Duodenal mucosa (tissue), 2 donors: ENCODE results near the gene UVRAG.
"Not testable (repeated sequence)": the region's sequence is repeated elsewhere in the genome, so short reads cannot be mapped to it uniquely, and the experiment has no call there.

Source experiments
- H3K27ac ChIP-seq: one replicate; pipeline ENCODE4 v1.7.0; 2013; ENCODE audit warnings: low read depth, low read length
- H3K27me3 ChIP-seq, 2 donors: one replicate each; pipeline ENCODE4 v1.7.0; 2013; ENCODE audit warnings: low read length in 2 of 2, control low read depth in 1 of 2; ENCODE audit not compliant: insufficient read depth in 2 of 2, control insufficient read depth in 1 of 2
- H3K36me3 ChIP-seq, 2 donors: one replicate each; pipeline ENCODE4 v1.7.0; 2013; ENCODE audit warnings: low read length in 2 of 2, control low read depth in 1 of 2; ENCODE audit not compliant: insufficient read depth in 2 of 2, control insufficient read depth in 1 of 2
- H3K4me1 ChIP-seq, 2 donors: one replicate each; pipeline ENCODE4 v1.7.0; 2013; ENCODE audit warnings: low read length in 2 of 2, control low read depth in 1 of 2; ENCODE audit not compliant: insufficient read depth in 2 of 2, control insufficient read depth in 1 of 2
- H3K4me3 ChIP-seq, 2 donors: one replicate each; pipeline ENCODE4 v1.7.0; 2013; ENCODE audit warnings: low read length in 2 of 2, low read depth in 1 of 2
- H3K9ac ChIP-seq, 2 donors: one replicate each; pipeline ENCODE4 v1.7.0; 2013; ENCODE audit warnings: low read length in 2 of 2, low read depth in 1 of 2
- H3K9me3 ChIP-seq, 2 donors: one replicate each; pipeline ENCODE4 v1.7.0; 2013; ENCODE audit warnings: low read length in 2 of 2, control low read depth in 1 of 2; ENCODE audit not compliant: control insufficient read depth in 1 of 2

Gene UVRAG

GRCh38 chr11:76069001-76069400, 254.0 kb downstream of the UVRAG start:
- H3K27me3 ChIP-seq = no peaks in the 10 kb centered on the region
- H3K27ac ChIP-seq = no peak overlapping the region
- H3K4me3 ChIP-seq = no peak overlapping the region
- H3K9ac ChIP-seq = no peak overlapping the region
- peaks cover 0 to 6% of the 10 kb centered on the region in 2 donors for H3K4me1 ChIP-seq
- peaks cover 0 to 16% of the 10 kb centered on the region in 2 donors for H3K36me3 ChIP-seq
- H3K9me3 ChIP-seq = no peaks in the 10 kb centered on the region

GRCh38 chr11:76071090-76071489, 256.1 kb downstream of the UVRAG start:
- Histone ChIP-seq H3K9me3 (no peaks in the 10 kb centered on the region), H3K4me1 (peaks cover 0 to 6% of the 10 kb centered on the region in 2 donors)

GRCh38 chr11:76073724-76074123, 258.7 kb downstream of the UVRAG start:
- Histone ChIP-seq H3K27me3 (no peaks in the 10 kb centered on the region), H3K4me3 (no peak overlapping the region), H3K27ac (no peak overlapping the region), H3K9me3 (no peaks in the 10 kb centered on the region), H3K36me3 (peaks cover 0 to 3% of the 10 kb centered on the region in 2 donors), H3K9ac (no peak overlapping the region), H3K4me1 (peaks cover 0 to 6% of the 10 kb centered on the region in 2 donors)

More at GRCh38 chr11:76071090-76071489, 256.1 kb downstream of the UVRAG start:
- Histone ChIP-seq H3K27me3 (no peaks in the 10 kb centered on the region), H3K9ac (no peak overlapping the region), H3K4me3 (no peak overlapping the region), H3K36me3 (peaks cover 0 to 11% of the 10 kb centered on the region in 2 donors), H3K27ac (no peak overlapping the region)

GRCh38 chr11:76074148-76075095, 259.4 kb downstream of the UVRAG start:
- no peak overlapping the region for H3K27ac ChIP-seq

GRCh38 chr11:76075716-76076115, 260.7 kb downstream of the UVRAG start:
- Histone ChIP-seq H3K4me3 (no peak overlapping the region), H3K27ac (no peak overlapping the region), H3K36me3 (peaks cover 0 to 3% of the 10 kb centered on the region in 2 donors), H3K9me3 (no peaks in the 10 kb centered on the region), H3K27me3 (no peaks in the 10 kb centered on the region), H3K4me1 (peaks cover 0 to 5% of the 10 kb centered on the region in 2 donors), H3K9ac (no peak overlapping the region)

More at GRCh38 chr11:76074148-76075095, 259.4 kb downstream of the UVRAG start:
- Histone ChIP-seq H3K36me3 (peaks cover 0 to 3% of the 10 kb centered on the region in 2 donors), H3K9ac (no peak overlapping the region), H3K27me3 (no peaks in the 10 kb centered on the region), H3K4me1 (peaks cover 0 to 6% of the 10 kb centered on the region in 2 donors), H3K9me3 (no peaks in the 10 kb centered on the region), H3K4me3 (no peak overlapping the region)

GRCh38 chr11:76076253-76076652, 261.2 kb downstream of the UVRAG start:
- H3K4me1 ChIP-seq, H3K36me3 ChIP-seq, H3K27me3 ChIP-seq, H3K9me3 ChIP-seq, H3K27ac ChIP-seq, H3K9ac ChIP-seq, H3K4me3 ChIP-seq: not testable (repeated sequence)

GRCh38 chr11:76076749-76077148, 261.7 kb downstream of the UVRAG start:
- Histone ChIP-seq H3K9me3 (no peaks in the 10 kb centered on the region), H3K27ac (no peak overlapping the region), H3K36me3 (peaks cover 0 to 3% of the 10 kb centered on the region in 2 donors), H3K27me3 (no peaks in the 10 kb centered on the region), H3K4me3 (no peak overlapping the region), H3K4me1 (no peaks in the 10 kb centered on the region), H3K9ac (no peak overlapping the region)

- Histone ChIP-seq H3K27ac (no peak overlapping the region), H3K27me3 (no peaks in the 10 kb centered on the region), H3K9ac (no peak overlapping the region), H3K36me3 (peaks cover 0 to 3% of the 10 kb centered on the region in 2 donors), H3K9me3 (no peaks in the 10 kb centered on the region), H3K4me1 (no peaks in the 10 kb centered on the region), H3K4me3 (no peak overlapping the region)
These were observed 262.7 kb downstream of the UVRAG start for GRCh38 chr11:76077575-76078150.

GRCh38 chr11:76081084-76081483, 266.1 kb downstream of the UVRAG start:
- not testable (repeated sequence) for H3K9me3 ChIP-seq, H3K4me1 ChIP-seq, H3K27ac ChIP-seq, H3K36me3 ChIP-seq, H3K27me3 ChIP-seq, H3K4me3 ChIP-seq, H3K9ac ChIP-seq
